ENCODE results near the gene APPBP2.
A peak's percentile ranks its signal among the peaks of the same experiment; 100 is the strongest.

The APPBP2 gene

DNA sequence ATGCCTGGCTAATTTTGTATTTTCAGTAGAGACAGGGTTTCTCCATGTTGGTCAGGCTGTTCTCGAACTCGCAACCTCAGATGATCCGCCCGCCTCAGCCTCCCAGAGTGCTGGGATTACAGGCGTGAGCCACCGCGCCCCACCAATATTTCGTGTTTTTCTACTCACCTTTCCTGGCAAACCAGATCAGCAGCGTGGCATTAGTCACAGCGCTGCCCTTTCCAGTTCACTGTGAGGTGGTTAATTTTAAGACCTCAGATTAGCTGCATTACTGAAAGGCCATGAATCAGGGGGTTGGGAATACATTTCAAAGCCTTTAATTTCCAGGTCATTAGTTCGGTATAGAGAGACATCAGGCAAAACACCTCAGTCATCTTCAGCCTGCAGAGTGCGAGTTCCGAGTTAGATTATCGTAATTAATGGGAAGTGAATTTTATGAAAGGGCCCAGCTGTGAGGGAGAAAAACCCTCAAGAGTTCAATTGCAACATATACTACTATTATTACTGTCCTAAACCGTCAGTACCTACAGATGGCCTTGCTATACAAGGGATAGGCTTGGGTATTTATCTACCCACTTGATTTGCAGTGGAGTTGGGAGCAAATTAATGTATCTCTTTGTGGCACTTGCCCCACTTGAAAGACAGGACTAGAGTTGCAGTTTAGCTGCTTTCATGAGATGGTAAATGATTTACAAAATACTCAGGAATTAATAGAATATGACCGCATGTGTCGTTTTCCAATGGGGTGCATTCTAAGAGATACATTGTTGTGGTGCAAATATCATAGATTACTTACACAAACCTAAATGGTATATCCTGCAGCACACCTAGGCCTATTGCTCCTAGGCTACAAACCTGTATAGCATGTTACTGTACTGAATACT, 132.0 kb downstream of the APPBP2 start:
- DNase-seq, result peak; percentile 29
